HepG2 (cell line): Measurements from ENCODE around the gene PELI3. TPM values are rescaled to one million over a fixed set of nuclear protein-coding genes. Genes with fewer than 3 reads are reported as not detected.
A peak's percentile ranks its signal among the peaks of the same experiment; 100 is the strongest.

Experiments
- MED8 ChIP-seq: sonication (generic); formaldehyde crosslinking; IDR thresholded peaks from 2 replicates; pipeline ENCODE4 v1.8.1; 2023; ENCODE audit warnings: mild to moderate bottlenecking, missing genetic modification reagents; ENCODE audit not compliant: insufficient replicate concordance
- NR2C2 ChIP-seq: sonication (generic); formaldehyde crosslinking; IDR thresholded peaks from 2 replicates; pipeline ENCODE4 v1.4.0; 2020; ENCODE audit warnings: missing genetic modification reagents, mild to moderate bottlenecking, moderate library complexity, borderline replicate concordance
- PTBP1 ChIP-seq: fragments of 200-400 bp; formaldehyde crosslinking; IDR thresholded peaks from 2 replicates; pipeline ENCODE4 v1.6.1; 2018; ENCODE audit warnings: low read length, low read depth; ENCODE audit not compliant: poor library complexity, severe bottlenecking
- TGIF2 ChIP-seq: IDR thresholded peaks from 2 replicates; pipeline ENCODE4 v1.6.1; 2016; ENCODE audit warnings: control low read depth, missing compliant biosample characterization
- YY1 ChIP-seq: IDR thresholded peaks from 2 replicates; pipeline ENCODE4 v1.6.1; 2011; ENCODE audit warnings: low read length, low read depth, moderate library complexity, mild to moderate bottlenecking; ENCODE audit not compliant: insufficient read depth, insufficient replicate concordance
- ZNF160 ChIP-seq: sonication (generic); formaldehyde crosslinking; IDR thresholded peaks from 2 replicates; pipeline ENCODE4 v1.8.0; 2022; ENCODE audit warnings: mild to moderate bottlenecking, inconsistent platforms, missing genetic modification reagents
- ZNF205 ChIP-seq: IDR thresholded peaks from 2 replicates; pipeline ENCODE4 v1.6.1; 2018; ENCODE audit warnings: missing biosample characterization, missing genetic modification reagents
- ZNF552 ChIP-seq: sonication (generic); formaldehyde crosslinking; IDR thresholded peaks from 2 replicates; pipeline ENCODE4 v1.9.0; 2022; ENCODE audit warnings: missing genetic modification reagents, mild to moderate bottlenecking, borderline replicate concordance
- ZNF883 ChIP-seq: sonication (generic); formaldehyde crosslinking; IDR thresholded peaks from 2 replicates; pipeline ENCODE4 v1.5.1; 2020; ENCODE audit warnings: mild to moderate bottlenecking, missing genetic modification reagents; ENCODE audit errors: not compliant biosample characterization
- ZSCAN12 ChIP-seq: sonication (generic); formaldehyde crosslinking; IDR thresholded peaks from 2 replicates; pipeline ENCODE4 v1.9.0; 2021; ENCODE audit warnings: mild to moderate bottlenecking, missing genetic modification reagents
- polyA plus RNA-seq, 8 experiments: library from polyadenylated mRNA; depleted of rRNA in 3 of 8; stranded (reverse) in 7 of 8; unstranded in 1 of 8; fragments of >200 nt; fragmentation: Illumina TruSeq in 4 of 8; extraction: Trizol in 4 of 8; gene quantifications; 2 replicates each; pipeline versions ENCODE4 v1.2.1 to v1.2.3, GENCODE V29; 2011 to 2016; ENCODE audit warnings: low read depth in 4 of 8, missing spikeins in 1 of 8, mixed read lengths in 1 of 8; ENCODE audit not compliant: insufficient read depth in 1 of 8
- total RNA-seq, 5 experiments: library from RNA; depleted of rRNA; stranded (reverse); fragments of >200 nt; fragmentation: Illumina TruSeq; extraction: Trizol; gene quantifications; 2 replicates each; pipeline ENCODE4 v1.2.3, GENCODE V29; 2016; ENCODE audit warnings: low read depth in 1 of 5
- TF ChIP-seq, protein P1 (sequence below): sonication (generic); formaldehyde crosslinking; IDR thresholded peaks from 2 replicates; pipeline ENCODE4 v1.5.0; 2020; ENCODE audit warnings: missing genetic modification reagents
- TF ChIP-seq, protein P2 (sequence below), 2 experiments: sonication (generic) in 1 of 2; formaldehyde crosslinking in 1 of 2; IDR thresholded peaks; 2 replicates each; pipeline versions ENCODE4 v1.6.1 to v1.9.0; 2014 to 2022; ENCODE audit warnings: antibody characterized with exemption in 1 of 2, borderline replicate concordance in 1 of 2, inconsistent platforms in 1 of 2, low read depth in 1 of 2, missing genetic modification reagents in 1 of 2
- TF ChIP-seq, protein P3 (sequence below): sonication (generic); formaldehyde crosslinking; IDR thresholded peaks from 2 replicates; pipeline ENCODE4 v1.4.0; 2020; ENCODE audit warnings: missing genetic modification reagents
- TF ChIP-seq, protein P4 (sequence below): sonication (generic); formaldehyde crosslinking; IDR thresholded peaks from 2 replicates; pipeline ENCODE4 v1.5.0; 2020; ENCODE audit warnings: missing genetic modification reagents
- TF ChIP-seq, protein P5 (sequence below): sonication (generic); formaldehyde crosslinking; IDR thresholded peaks from 2 replicates; pipeline ENCODE4 v1.5.0; 2020; ENCODE audit warnings: mild to moderate bottlenecking, missing genetic modification reagents, moderate library complexity

Gene PELI3
- total and polyA plus RNA-seq, 2 of the 13 experiments (the other 11 are each of a cell fraction or from before 2014, with no cell fraction given): 2.0 to 4.0 TPM

DNA sequence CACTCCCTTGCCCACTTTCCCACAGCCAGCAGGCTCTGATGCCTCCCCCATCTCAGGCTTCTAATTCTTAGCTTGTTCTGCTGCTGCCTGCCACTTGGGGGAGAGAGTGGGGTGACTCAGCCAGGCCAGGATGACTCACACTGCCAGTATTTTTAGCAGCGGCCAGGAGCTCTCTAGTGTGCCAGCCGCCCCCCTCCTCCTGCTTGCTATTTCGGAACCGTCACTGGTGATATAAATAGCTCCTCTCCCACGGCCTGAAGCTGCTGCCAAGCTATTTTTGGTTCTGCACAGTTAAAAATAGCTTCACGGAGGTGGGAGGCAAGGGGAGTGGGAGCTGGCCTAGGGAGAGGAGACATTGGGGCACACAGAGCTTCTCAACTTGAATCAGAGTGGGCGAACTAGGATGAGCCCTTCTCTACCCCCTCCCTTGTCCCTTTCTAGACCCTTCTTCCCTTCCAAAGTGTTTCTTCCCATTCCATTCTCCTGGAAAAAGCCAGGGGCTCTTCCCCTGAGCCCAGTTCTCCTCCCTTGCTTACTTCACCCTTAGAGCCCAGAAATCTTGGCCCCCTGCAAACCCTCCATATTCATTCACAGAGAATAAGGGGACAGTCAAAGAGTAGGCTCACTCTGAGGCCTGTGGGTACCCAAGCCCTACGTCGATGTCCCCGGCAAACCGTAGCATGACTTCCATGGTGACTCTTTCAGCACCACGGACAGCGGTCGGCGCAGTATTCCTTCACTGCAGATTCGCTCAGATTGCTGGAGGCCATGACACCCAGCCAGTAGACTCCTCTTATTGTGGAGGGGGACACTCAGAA lies 48.3 kb upstream of the PELI3 start (continued):
- TF ChIP-seq, protein P1, sequence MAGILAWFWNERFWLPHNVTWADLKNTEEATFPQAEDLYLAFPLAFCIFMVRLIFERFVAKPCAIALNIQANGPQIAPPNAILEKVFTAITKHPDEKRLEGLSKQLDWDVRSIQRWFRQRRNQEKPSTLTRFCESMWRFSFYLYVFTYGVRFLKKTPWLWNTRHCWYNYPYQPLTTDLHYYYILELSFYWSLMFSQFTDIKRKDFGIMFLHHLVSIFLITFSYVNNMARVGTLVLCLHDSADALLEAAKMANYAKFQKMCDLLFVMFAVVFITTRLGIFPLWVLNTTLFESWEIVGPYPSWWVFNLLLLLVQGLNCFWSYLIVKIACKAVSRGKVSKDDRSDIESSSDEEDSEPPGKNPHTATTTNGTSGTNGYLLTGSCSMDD (CRISPR knock-in tag): no peak
- no peak for TF ChIP-seq MED8 (CRISPR knock-in tag)
- TF ChIP-seq, protein P2, sequence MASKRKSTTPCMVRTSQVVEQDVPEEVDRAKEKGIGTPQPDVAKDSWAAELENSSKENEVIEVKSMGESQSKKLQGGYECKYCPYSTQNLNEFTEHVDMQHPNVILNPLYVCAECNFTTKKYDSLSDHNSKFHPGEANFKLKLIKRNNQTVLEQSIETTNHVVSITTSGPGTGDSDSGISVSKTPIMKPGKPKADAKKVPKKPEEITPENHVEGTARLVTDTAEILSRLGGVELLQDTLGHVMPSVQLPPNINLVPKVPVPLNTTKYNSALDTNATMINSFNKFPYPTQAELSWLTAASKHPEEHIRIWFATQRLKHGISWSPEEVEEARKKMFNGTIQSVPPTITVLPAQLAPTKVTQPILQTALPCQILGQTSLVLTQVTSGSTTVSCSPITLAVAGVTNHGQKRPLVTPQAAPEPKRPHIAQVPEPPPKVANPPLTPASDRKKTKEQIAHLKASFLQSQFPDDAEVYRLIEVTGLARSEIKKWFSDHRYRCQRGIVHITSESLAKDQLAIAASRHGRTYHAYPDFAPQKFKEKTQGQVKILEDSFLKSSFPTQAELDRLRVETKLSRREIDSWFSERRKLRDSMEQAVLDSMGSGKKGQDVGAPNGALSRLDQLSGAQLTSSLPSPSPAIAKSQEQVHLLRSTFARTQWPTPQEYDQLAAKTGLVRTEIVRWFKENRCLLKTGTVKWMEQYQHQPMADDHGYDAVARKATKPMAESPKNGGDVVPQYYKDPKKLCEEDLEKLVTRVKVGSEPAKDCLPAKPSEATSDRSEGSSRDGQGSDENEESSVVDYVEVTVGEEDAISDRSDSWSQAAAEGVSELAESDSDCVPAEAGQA (IDR thresholded peaks at IDR 0.05; ENCODE audit: low read depth): no peak
- TF ChIP-seq, protein P2 (CRISPR knock-in tag; IDR thresholded peaks at IDR 0.05; ENCODE audit: borderline replicate concordance): peak; percentile 48; the same call in 1 of the 2 replicates
- TF ChIP-seq NR2C2: no peak
- peak; percentile 87 for TF ChIP-seq ZNF883
- TF ChIP-seq ZSCAN12: peak; percentile 91; the same call in 1 of the 2 replicates
- 0 out of 2 replicates have a peak, but pooled peaks have one; percentile 44 for TF ChIP-seq ZNF160 (CRISPR knock-in tag)
- TF ChIP-seq, protein P3, sequence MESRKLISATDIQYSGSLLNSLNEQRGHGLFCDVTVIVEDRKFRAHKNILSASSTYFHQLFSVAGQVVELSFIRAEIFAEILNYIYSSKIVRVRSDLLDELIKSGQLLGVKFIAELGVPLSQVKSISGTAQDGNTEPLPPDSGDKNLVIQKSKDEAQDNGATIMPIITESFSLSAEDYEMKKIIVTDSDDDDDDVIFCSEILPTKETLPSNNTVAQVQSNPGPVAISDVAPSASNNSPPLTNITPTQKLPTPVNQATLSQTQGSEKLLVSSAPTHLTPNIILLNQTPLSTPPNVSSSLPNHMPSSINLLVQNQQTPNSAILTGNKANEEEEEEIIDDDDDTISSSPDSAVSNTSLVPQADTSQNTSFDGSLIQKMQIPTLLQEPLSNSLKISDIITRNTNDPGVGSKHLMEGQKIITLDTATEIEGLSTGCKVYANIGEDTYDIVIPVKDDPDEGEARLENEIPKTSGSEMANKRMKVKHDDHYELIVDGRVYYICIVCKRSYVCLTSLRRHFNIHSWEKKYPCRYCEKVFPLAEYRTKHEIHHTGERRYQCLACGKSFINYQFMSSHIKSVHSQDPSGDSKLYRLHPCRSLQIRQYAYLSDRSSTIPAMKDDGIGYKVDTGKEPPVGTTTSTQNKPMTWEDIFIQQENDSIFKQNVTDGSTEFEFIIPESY (CRISPR knock-in tag): no peak
- TF ChIP-seq ZNF205 (CRISPR knock-in tag): peak; percentile 48; the same call in 1 of the 2 replicates
- TF ChIP-seq, protein P4, sequence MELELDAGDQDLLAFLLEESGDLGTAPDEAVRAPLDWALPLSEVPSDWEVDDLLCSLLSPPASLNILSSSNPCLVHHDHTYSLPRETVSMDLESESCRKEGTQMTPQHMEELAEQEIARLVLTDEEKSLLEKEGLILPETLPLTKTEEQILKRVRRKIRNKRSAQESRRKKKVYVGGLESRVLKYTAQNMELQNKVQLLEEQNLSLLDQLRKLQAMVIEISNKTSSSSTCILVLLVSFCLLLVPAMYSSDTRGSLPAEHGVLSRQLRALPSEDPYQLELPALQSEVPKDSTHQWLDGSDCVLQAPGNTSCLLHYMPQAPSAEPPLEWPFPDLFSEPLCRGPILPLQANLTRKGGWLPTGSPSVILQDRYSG (CRISPR knock-in tag): peak; percentile 66; the same call in 1 of the 2 replicates
- TF ChIP-seq PTBP1: no peak
- TF ChIP-seq TGIF2 (CRISPR knock-in tag): peak; percentile 86; the same call in 1 of the 2 replicates
- TF ChIP-seq YY1: peak; percentile 53
- TF ChIP-seq ZNF552 (CRISPR knock-in tag): no peak
- TF ChIP-seq, protein P5, sequence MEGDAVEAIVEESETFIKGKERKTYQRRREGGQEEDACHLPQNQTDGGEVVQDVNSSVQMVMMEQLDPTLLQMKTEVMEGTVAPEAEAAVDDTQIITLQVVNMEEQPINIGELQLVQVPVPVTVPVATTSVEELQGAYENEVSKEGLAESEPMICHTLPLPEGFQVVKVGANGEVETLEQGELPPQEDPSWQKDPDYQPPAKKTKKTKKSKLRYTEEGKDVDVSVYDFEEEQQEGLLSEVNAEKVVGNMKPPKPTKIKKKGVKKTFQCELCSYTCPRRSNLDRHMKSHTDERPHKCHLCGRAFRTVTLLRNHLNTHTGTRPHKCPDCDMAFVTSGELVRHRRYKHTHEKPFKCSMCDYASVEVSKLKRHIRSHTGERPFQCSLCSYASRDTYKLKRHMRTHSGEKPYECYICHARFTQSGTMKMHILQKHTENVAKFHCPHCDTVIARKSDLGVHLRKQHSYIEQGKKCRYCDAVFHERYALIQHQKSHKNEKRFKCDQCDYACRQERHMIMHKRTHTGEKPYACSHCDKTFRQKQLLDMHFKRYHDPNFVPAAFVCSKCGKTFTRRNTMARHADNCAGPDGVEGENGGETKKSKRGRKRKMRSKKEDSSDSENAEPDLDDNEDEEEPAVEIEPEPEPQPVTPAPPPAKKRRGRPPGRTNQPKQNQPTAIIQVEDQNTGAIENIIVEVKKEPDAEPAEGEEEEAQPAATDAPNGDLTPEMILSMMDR: 0 out of 2 replicates have a peak, but pooled peaks have one; percentile 11
